NB4 (cell line): Measurements from ENCODE around the gene GSTT4.

Experiments used
- CTCF ChIP-seq: IDR thresholded peaks from one replicate; pipeline ENCODE4 v1.5.1; 2012; ENCODE audit warnings: low read depth, low read length
- MAX ChIP-seq: IDR thresholded peaks from 2 replicates; pipeline ENCODE4 v1.6.1; 2011; ENCODE audit warnings: low read depth, low read length
- MYC ChIP-seq: IDR thresholded peaks from 2 replicates; pipeline ENCODE4 v1.6.1; 2011; ENCODE audit warnings: low read depth, low read length
- POLR2A ChIP-seq: IDR thresholded peaks from 2 replicates; pipeline ENCODE4 v1.6.1; 2011; ENCODE audit warnings: mild to moderate bottlenecking; ENCODE audit not compliant: insufficient read length; ENCODE audit errors: extremely low read depth

- TF ChIP-seq CTCF (no peak), POLR2A (no peak), MAX (no peak), MYC (no peak)
Observed at GRCh38 chr22:24054356-24054755, 49.1 kb upstream of the GSTT4 start.
